Lower leg skin (tissue), 4 donors: ENCODE results near the gene CDC14A. TPM values are rescaled to one million over a fixed set of nuclear protein-coding genes. Genes with fewer than 3 reads are reported as not detected.

Experiments used
- DNase-seq, 2 donors: peaks; one replicate each; pipeline ENCODE4 v3.0.0-alpha.2; 2019; ENCODE audit warnings: low spot score in 2 of 2
- H3K4me3 ChIP-seq: fragments of 200-600 bp; sonication (generic); 2 replicates; pipeline ENCODE4 v1.5.1; 2017; ENCODE audit warnings: mild to moderate bottlenecking, low read depth; ENCODE audit not compliant: poor library complexity, severe bottlenecking
- CTCF ChIP-seq, 3 donors: fragments of 450-650 bp; IDR thresholded peaks; one replicate each; pipeline ENCODE4 v1.5.1; 2016; ENCODE audit warnings: antibody characterized with exemption in 3 of 3, mild to moderate bottlenecking in 3 of 3, moderate library complexity in 2 of 3
- POLR2A ChIP-seq, 2 donors: fragments of 450-650 bp; IDR thresholded peaks; one replicate each; pipeline ENCODE4 v1.6.1; 2016 to 2017; ENCODE audit warnings: antibody characterized with exemption in 2 of 2, mild to moderate bottlenecking in 1 of 2, moderate library complexity in 1 of 2
- WGBS, 2 donors: methylation state at CpG; one replicate each; pipeline ENCODE4 v1.1.5; 2018; 5-methylcytosine and 5-hydroxymethylcytosine counted together
- intact Hi-C: fragments of 100-400 bp; cut with DNase I; formaldehyde crosslinking; loops from one replicate; pipeline ENCODE4 v1.15.0; 2023; ENCODE audit warnings: low total_unique reads
- total RNA-seq, 4 donors: library from RNA; depleted of rRNA; stranded (reverse); fragments of >200 nt; gene quantifications; one replicate each; pipeline ENCODE4 v1.1.0, GENCODE V29; 2016

Gene CDC14A
- total RNA-seq, 4 donors from 2014 or later: 13.5 to 15.4 (median 14.4) TPM

GRCh38 chr1:100428160-100428559 is 75.9 kb downstream of the CDC14A start:
- DNase-seq: no peak
- no peak overlapping the region for H3K4me3 ChIP-seq
- no peak for TF ChIP-seq POLR2A (IDR thresholded peaks at IDR 0.05)
- no peak for TF ChIP-seq CTCF (IDR thresholded peaks at IDR 0.05)
- intact Hi-C loops: no loop called here

- no peak for DNase-seq
- intact Hi-C loops: no loop called here
- TF ChIP-seq POLR2A (IDR thresholded peaks at IDR 0.05): no peak
- TF ChIP-seq CTCF (IDR thresholded peaks at IDR 0.05): no peak
- 65 to 70% methylated on average over 2 of the region's 2 CpGs for WGBS, 2 donors
- H3K4me3 ChIP-seq: no peak overlapping the region
These were observed 78.0 kb downstream of the CDC14A start for GRCh38 chr1:100430325-100430756.

- TF ChIP-seq CTCF (IDR thresholded peaks at IDR 0.05) (no peak), POLR2A (IDR thresholded peaks at IDR 0.05) (no peak)
- 92% methylated on average over 2 of the region's 2 CpGs for WGBS, 2 donors
- intact Hi-C loops: no loop called here
- H3K4me3 ChIP-seq: no peak overlapping the region
- no peak for DNase-seq
These were observed 79.6 kb downstream of the CDC14A start for GRCh38 chr1:100431954-100432353.

GRCh38 chr1:100433563-100433962 is 81.3 kb downstream of the CDC14A start:
- intact Hi-C loops: no loop called here
- H3K4me3 ChIP-seq: no peak overlapping the region
- WGBS, 2 donors: 60 to 70% methylated on average over 1 of the region's 1 CpG
- no peak for DNase-seq
- no peak for TF ChIP-seq CTCF (IDR thresholded peaks at IDR 0.05)
- TF ChIP-seq POLR2A (IDR thresholded peaks at IDR 0.05): no peak

- TF ChIP-seq POLR2A (IDR thresholded peaks at IDR 0.05) (no peak), CTCF (IDR thresholded peaks at IDR 0.05) (no peak)
- 82 to 89% methylated on average over 2 of the region's 2 CpGs for WGBS, 2 donors
- intact Hi-C loops: no loop called here
- no peak for DNase-seq
- H3K4me3 ChIP-seq: no peak overlapping the region
These were observed 82.5 kb downstream of the CDC14A start for GRCh38 chr1:100434831-100435230.

- no peak for TF ChIP-seq POLR2A (IDR thresholded peaks at IDR 0.05)
- TF ChIP-seq CTCF (IDR thresholded peaks at IDR 0.05): no peak
- no peak for DNase-seq
- H3K4me3 ChIP-seq: no peak overlapping the region
- WGBS, 2 donors: 96 to 97% methylated on average over 1 of the region's 1 CpG
- intact Hi-C loops: no loop called here
These were observed 86.1 kb downstream of the CDC14A start for GRCh38 chr1:100438375-100438774.
